GM23338 (cell line): ENCODE results near the gene PLEKHO1. TPM values are rescaled to one million over a fixed set of nuclear protein-coding genes. Genes with fewer than 3 reads are reported as not detected.
A peak's percentile ranks its signal among the peaks of the same experiment; 100 is the strongest.

ENCODE experiments used
- ATAC-seq: fragments of 200-7000 bp; cut with Tn5 transposase; 3 replicates; pipeline ENCODE4 v1.9.1; 2020
- DNase-seq: peaks from one replicate; pipeline ENCODE4 v3.0.0-alpha.2; 2015; ENCODE audit warnings: low spot score
- H2AFZ ChIP-seq: fragments of 200-600 bp; sonication (generic); 2 replicates; pipeline ENCODE4 v1.8.0; 2016; ENCODE audit warnings: antibody characterized with exemption, mild to moderate bottlenecking, moderate library complexity
- H3F3A ChIP-seq: fragments of 200-600 bp; sonication (generic); replicated peaks from 2 replicates; pipeline ENCODE4 v1.8.0; 2017; ENCODE audit warnings: antibody characterized with exemption, mixed run types, low read depth
- H3K27ac ChIP-seq: fragments of 200-600 bp; sonication (generic); 2 replicates; pipeline ENCODE4 v1.6.1; 2016; ENCODE audit warnings: low read depth
- H3K27me3 ChIP-seq: fragments of 200-600 bp; sonication (generic); 2 replicates; pipeline ENCODE4 v1.8.0; 2016; ENCODE audit warnings: mild to moderate bottlenecking, mixed run types, moderate library complexity; ENCODE audit not compliant: insufficient read depth
- H3K36me3 ChIP-seq: fragments of 200-600 bp; sonication (generic); 2 replicates; pipeline ENCODE4 v1.8.0; 2016; ENCODE audit warnings: mild to moderate bottlenecking; ENCODE audit not compliant: insufficient read depth
- H3K4me1 ChIP-seq: fragments of 200-600 bp; sonication (generic); 2 replicates; pipeline ENCODE4 v1.8.0; 2016; ENCODE audit warnings: mild to moderate bottlenecking, moderate library complexity; ENCODE audit not compliant: insufficient read depth
- H3K4me2 ChIP-seq: fragments of 200-600 bp; sonication (generic); 2 replicates; pipeline ENCODE4 v1.7.1; 2017; ENCODE audit warnings: mixed run types
- H3K4me3 ChIP-seq: fragments of 200-600 bp; sonication (generic); 2 replicates; pipeline ENCODE4 v1.6.1; 2016; ENCODE audit warnings: mixed run types
- H3K79me2 ChIP-seq: fragments of 200-600 bp; sonication (generic); replicated peaks from 2 replicates; pipeline ENCODE4 v1.8.0; 2017; ENCODE audit warnings: mild to moderate bottlenecking; ENCODE audit not compliant: insufficient read depth
- H3K9me2 ChIP-seq: fragments of 200-600 bp; sonication (generic); 2 replicates; pipeline ENCODE4 v1.8.0; 2017; ENCODE audit not compliant: insufficient read depth
- H4K20me1 ChIP-seq: fragments of 200-600 bp; sonication (generic); replicated peaks from 2 replicates; pipeline ENCODE4 v1.8.0; 2017; ENCODE audit warnings: mild to moderate bottlenecking; ENCODE audit not compliant: insufficient read depth
- H3K27ac Mint-ChIP-seq: 2 replicates; pipeline ENCODE4 v1.8.0; 2020; ENCODE audit warnings: inconsistent platforms, mild to moderate bottlenecking, moderate library complexity, mixed read lengths
- H3K27me3 Mint-ChIP-seq: 3 replicates; pipeline ENCODE4 v1.8.0; 2022; ENCODE audit warnings: low read depth, mild to moderate bottlenecking, moderate library complexity, mixed read lengths, inconsistent platforms; ENCODE audit not compliant: insufficient read depth, poor library complexity
- H3K36me3 Mint-ChIP-seq: 3 replicates; pipeline ENCODE4 v1.8.0; 2021; ENCODE audit warnings: low read depth, mild to moderate bottlenecking, inconsistent platforms, moderate library complexity, mixed read lengths
- H3K4me1 Mint-ChIP-seq: 3 replicates; pipeline ENCODE4 v1.8.0; 2020; ENCODE audit warnings: mild to moderate bottlenecking, inconsistent platforms, mixed read lengths
- H3K4me3 Mint-ChIP-seq: 3 replicates; pipeline ENCODE4 v1.8.0; 2021; ENCODE audit warnings: moderate library complexity, mild to moderate bottlenecking, inconsistent platforms, mixed read lengths
- H3K9me3 Mint-ChIP-seq: 3 replicates; pipeline ENCODE4 v1.8.0; 2020; ENCODE audit warnings: moderate library complexity, mild to moderate bottlenecking, inconsistent platforms, mixed read lengths
- ETS1 ChIP-seq: IDR thresholded peaks from 2 replicates; pipeline ENCODE4 v1.6.1; 2016; ENCODE audit warnings: antibody characterized with exemption
- EZH2phosphoT487 ChIP-seq: fragments of 200-600 bp; sonication (generic); IDR thresholded peaks from one replicate; pipeline ENCODE4 v1.8.1; 2018; ENCODE audit warnings: antibody characterized with exemption; ENCODE audit not compliant: unreplicated experiment
- ZNF331 ChIP-seq: fragments of 250-450 bp; sonication (Bioruptor Pico); IDR thresholded peaks from 2 replicates; pipeline ENCODE4 v1.5.0; 2020; ENCODE audit warnings: low read depth, mild to moderate bottlenecking, moderate library complexity
- ZNF462 ChIP-seq: fragments of 250-450 bp; sonication (Bioruptor Pico); IDR thresholded peaks from 2 replicates; pipeline ENCODE4 v1.5.0; 2020; ENCODE audit warnings: mild to moderate bottlenecking, moderate library complexity
- polyA plus RNA-seq: library from polyadenylated mRNA; unstranded; fragments of >200 nt; fragmentation: Nextera tagmentation; extraction: Ambion mirVana; gene quantifications from 2 replicates; pipeline ENCODE4 v1.2.1, GENCODE V29; 2016
- total RNA-seq: library from RNA; depleted of rRNA; stranded (reverse); fragments of >200 nt; shearing (Covaris generic); gene quantifications from 2 replicates; pipeline ENCODE4 v1.2.3, GENCODE V29; 2014
- TF ChIP-seq, protein P1 (sequence below): IDR thresholded peaks from one replicate; pipeline ENCODE4 v1.6.1; 2018; ENCODE audit warnings: antibody characterized with exemption; ENCODE audit not compliant: unreplicated experiment
- TF ChIP-seq, protein P2 (sequence below), 2 experiments: fragments of 200-600 bp in 1 of 2; sonication (generic) in 1 of 2; conservative IDR thresholded peaks; 2 replicates each; pipeline versions ENCODE4 v1.5.1 to v1.6.1; 2016 to 2017; ENCODE audit warnings: antibody characterized with exemption in 2 of 2, low read depth in 2 of 2, mild to moderate bottlenecking in 2 of 2, moderate library complexity in 1 of 2

Gene PLEKHO1
- total and polyA plus RNA-seq, 2 experiments from 2014 or later = 34.3 to 36.7 TPM

DNA sequence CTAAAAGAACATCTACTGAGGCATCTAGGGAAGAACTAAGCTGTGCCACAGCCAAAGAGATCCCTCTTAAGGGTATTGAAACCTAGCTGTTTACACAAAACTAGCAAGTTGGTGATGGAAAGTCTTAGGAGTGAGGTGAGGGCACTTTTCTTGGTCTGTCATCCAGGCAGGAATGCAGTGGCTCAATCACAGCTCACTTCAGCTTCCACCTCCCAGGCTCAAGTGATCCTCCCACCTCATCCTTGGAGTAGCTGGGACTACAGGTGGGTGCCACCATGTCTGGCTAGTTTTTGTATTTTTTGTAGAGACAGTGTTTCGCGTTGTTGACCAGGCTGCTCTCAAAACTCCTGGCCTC lies 2.4 kb downstream of the PLEKHO1 start:
- Mint-ChIP-seq H3K4me1 (peaks cover 23% of the 10 kb centered on the region), H3K27ac (no peak overlapping the region), H3K36me3 (peaks cover 48% of the 10 kb centered on the region), H3K4me3 (peak overlapping the region; percentile 90; the same call in 2 of the 3 replicates), H3K27me3 (peaks cover 16% of the 10 kb centered on the region), H3K9me3 (no peaks in the 10 kb centered on the region)
- Histone ChIP-seq H3K9me2 (no peaks in the 10 kb centered on the region), H3K27ac (no peak overlapping the region), H2AFZ (no peak overlapping the region), H3K4me1 (peaks cover 12% of the 10 kb centered on the region), H3K4me2 (peak overlapping the region; percentile 96), H3K4me3 (peak overlapping the region; percentile 92; the same call in 1 of the 2 replicates), H3K79me2 (peaks cover 16% of the 10 kb centered on the region), H3K36me3 (peaks cover 22% of the 10 kb centered on the region), H3F3A (no peaks in the 10 kb centered on the region; the same call in 1 of the 2 replicates), H3K27me3 (peaks cover 33% of the 10 kb centered on the region), H4K20me1 (no peaks in the 10 kb centered on the region; the same call in 1 of the 2 replicates)
- TF ChIP-seq ZNF462 (CRISPR knock-in tag) (no peak), EZH2phosphoT487 (no peak), ETS1 (no peak), ZNF331 (CRISPR knock-in tag) (no peak)
- TF ChIP-seq, protein P1, sequence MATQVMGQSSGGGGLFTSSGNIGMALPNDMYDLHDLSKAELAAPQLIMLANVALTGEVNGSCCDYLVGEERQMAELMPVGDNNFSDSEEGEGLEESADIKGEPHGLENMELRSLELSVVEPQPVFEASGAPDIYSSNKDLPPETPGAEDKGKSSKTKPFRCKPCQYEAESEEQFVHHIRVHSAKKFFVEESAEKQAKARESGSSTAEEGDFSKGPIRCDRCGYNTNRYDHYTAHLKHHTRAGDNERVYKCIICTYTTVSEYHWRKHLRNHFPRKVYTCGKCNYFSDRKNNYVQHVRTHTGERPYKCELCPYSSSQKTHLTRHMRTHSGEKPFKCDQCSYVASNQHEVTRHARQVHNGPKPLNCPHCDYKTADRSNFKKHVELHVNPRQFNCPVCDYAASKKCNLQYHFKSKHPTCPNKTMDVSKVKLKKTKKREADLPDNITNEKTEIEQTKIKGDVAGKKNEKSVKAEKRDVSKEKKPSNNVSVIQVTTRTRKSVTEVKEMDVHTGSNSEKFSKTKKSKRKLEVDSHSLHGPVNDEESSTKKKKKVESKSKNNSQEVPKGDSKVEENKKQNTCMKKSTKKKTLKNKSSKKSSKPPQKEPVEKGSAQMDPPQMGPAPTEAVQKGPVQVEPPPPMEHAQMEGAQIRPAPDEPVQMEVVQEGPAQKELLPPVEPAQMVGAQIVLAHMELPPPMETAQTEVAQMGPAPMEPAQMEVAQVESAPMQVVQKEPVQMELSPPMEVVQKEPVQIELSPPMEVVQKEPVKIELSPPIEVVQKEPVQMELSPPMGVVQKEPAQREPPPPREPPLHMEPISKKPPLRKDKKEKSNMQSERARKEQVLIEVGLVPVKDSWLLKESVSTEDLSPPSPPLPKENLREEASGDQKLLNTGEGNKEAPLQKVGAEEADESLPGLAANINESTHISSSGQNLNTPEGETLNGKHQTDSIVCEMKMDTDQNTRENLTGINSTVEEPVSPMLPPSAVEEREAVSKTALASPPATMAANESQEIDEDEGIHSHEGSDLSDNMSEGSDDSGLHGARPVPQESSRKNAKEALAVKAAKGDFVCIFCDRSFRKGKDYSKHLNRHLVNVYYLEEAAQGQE = no peak
- TF ChIP-seq, protein P2, sequence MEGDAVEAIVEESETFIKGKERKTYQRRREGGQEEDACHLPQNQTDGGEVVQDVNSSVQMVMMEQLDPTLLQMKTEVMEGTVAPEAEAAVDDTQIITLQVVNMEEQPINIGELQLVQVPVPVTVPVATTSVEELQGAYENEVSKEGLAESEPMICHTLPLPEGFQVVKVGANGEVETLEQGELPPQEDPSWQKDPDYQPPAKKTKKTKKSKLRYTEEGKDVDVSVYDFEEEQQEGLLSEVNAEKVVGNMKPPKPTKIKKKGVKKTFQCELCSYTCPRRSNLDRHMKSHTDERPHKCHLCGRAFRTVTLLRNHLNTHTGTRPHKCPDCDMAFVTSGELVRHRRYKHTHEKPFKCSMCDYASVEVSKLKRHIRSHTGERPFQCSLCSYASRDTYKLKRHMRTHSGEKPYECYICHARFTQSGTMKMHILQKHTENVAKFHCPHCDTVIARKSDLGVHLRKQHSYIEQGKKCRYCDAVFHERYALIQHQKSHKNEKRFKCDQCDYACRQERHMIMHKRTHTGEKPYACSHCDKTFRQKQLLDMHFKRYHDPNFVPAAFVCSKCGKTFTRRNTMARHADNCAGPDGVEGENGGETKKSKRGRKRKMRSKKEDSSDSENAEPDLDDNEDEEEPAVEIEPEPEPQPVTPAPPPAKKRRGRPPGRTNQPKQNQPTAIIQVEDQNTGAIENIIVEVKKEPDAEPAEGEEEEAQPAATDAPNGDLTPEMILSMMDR (conservative IDR thresholded peaks at IDR 0.05; ENCODE audit: low read depth in 2 of 2) = no peak
- DNase-seq (no peak), ATAC-seq (no peak)
